GM12878 (cell line): Measurements from ENCODE around the gene SLC25A11. TPM values are rescaled to one million over a fixed set of nuclear protein-coding genes. Genes with fewer than 3 reads are reported as not detected.

ENCODE experiments used
- ATAC-seq: fragments of 200-7000 bp; cut with Tn5 transposase; 3 replicates; pipeline ENCODE4 v1.9.1; 2020; ENCODE audit warnings: mild to moderate bottlenecking, moderate library complexity
- BruUV-seq: library from RNA; stranded (reverse); fragments of 400-500 nt; replicated peaks from 2 replicates; lab custom pipeline; 2021; lab: Mats Ljungman, UMichigan
- CTCF ChIA-PET: fragments of 300-600 bp; sonication (Branson Sonifier 250); formaldehyde crosslinking; extraction: SDS; loops from one replicate; lab custom pipeline; 2021; ENCODE audit warnings: inconsistent platforms; lab: Yijun Ruan, JAX
- POLR2A ChIA-PET: fragments of 350-600 bp; formaldehyde crosslinking; extraction: SDS; loops from one replicate; lab custom pipeline; 2021; ENCODE audit warnings: inconsistent platforms; lab: Charles Lee
- RAD21 ChIA-PET: fragments of 300-600 bp; sonication (Branson Sonifier 250); formaldehyde crosslinking; loops from one replicate; lab custom pipeline; 2023; ENCODE audit warnings: antibody characterized with exemption; ENCODE audit not compliant: unreplicated experiment; lab: Charles Lee
- SMC1A ChIA-PET: fragments of 300-600 bp; sonication (Branson Sonifier 250); formaldehyde crosslinking; loops from one replicate; lab custom pipeline; 2023; ENCODE audit not compliant: unreplicated experiment, uncharacterized antibody; lab: Charles Lee
- DNase-seq: peaks from one replicate; pipeline ENCODE4 v3.0.0-alpha.2; 2011; ENCODE audit warnings: low read depth, low spot score
- FAIRE-seq: peaks from 3 replicates; lab custom pipeline; 2011; peaks lifted over from hg19 to GRCh38; lab: Jason Lieb, UNC
- H2AFZ ChIP-seq: 2 replicates; pipeline ENCODE4 v1.6.0; 2011; ENCODE audit warnings: low read depth, low read length, control low read depth; ENCODE audit not compliant: control insufficient read depth
- H3K27ac ChIP-seq: 2 replicates; pipeline ENCODE4 v1.5.1; 2011; ENCODE audit warnings: control low read depth; ENCODE audit not compliant: control insufficient read depth, insufficient read depth
- H3K27me3 ChIP-seq, 2 experiments: replicated peaks in 1 of 2; 2 replicates each; pipeline versions ENCODE4 v1.6.0 to v1.6.1; 2011; ENCODE audit warnings: low read length in 1 of 2; ENCODE audit not compliant: control insufficient read depth in 2 of 2, insufficient read depth in 2 of 2
- H3K36me3 ChIP-seq, 2 experiments: 2 replicates each; pipeline ENCODE4 v1.5.1; 2011; ENCODE audit warnings: low read length in 1 of 2; ENCODE audit not compliant: control insufficient read depth in 2 of 2, insufficient read depth in 2 of 2
- H3K4me1 ChIP-seq: 2 replicates; pipeline ENCODE4 v1.6.1; 2011; ENCODE audit warnings: mild to moderate bottlenecking, low read length, moderate library complexity, mixed read lengths; ENCODE audit not compliant: control insufficient read depth, insufficient read depth
- H3K4me2 ChIP-seq: 2 replicates; pipeline ENCODE4 v1.6.0; 2011; ENCODE audit warnings: control low read depth; ENCODE audit not compliant: control insufficient read depth, insufficient read depth
- H3K4me3 ChIP-seq: fragments of 200-600 bp; sonication (generic); 2 replicates; pipeline ENCODE4 v1.5.1; 2016
- H3K79me2 ChIP-seq: 2 replicates; pipeline ENCODE4 v1.6.0; 2011; ENCODE audit warnings: low read length; ENCODE audit not compliant: control insufficient read depth, insufficient read depth
- H3K9ac ChIP-seq: 2 replicates; pipeline ENCODE4 v1.8.0; 2011; ENCODE audit warnings: low read length, control low read depth, mixed read lengths; ENCODE audit not compliant: control insufficient read depth, insufficient read depth
- H3K9me3 ChIP-seq: replicated peaks from 3 replicates; pipeline ENCODE4 v1.5.1; 2011; ENCODE audit warnings: mild to moderate bottlenecking, low read length; ENCODE audit not compliant: control insufficient read depth, insufficient read depth
- H4K20me1 ChIP-seq: 2 replicates; pipeline ENCODE4 v1.6.0; 2011; ENCODE audit not compliant: control insufficient read depth, insufficient read depth
- BHLHE40 ChIP-seq, 2 experiments: fragments of 450-650 bp in 1 of 2; IDR thresholded peaks; 2 replicates each; pipeline ENCODE4 v1.6.1; 2011 to 2017; ENCODE audit warnings: low read depth in 2 of 2, borderline replicate concordance in 1 of 2, improper control_type of control experiment in 1 of 2, low read length in 1 of 2, mild to moderate bottlenecking in 1 of 2
- BRCA1 ChIP-seq: IDR thresholded peaks from 2 replicates; pipeline ENCODE4 v1.6.1; 2011; ENCODE audit warnings: low read depth, low read length, improper control_type of control experiment
- ELK1 ChIP-seq: IDR thresholded peaks from 2 replicates; pipeline ENCODE4 v1.6.1; 2012; ENCODE audit warnings: low read depth, low read length, improper control_type of control experiment
- EP300 ChIP-seq, 2 experiments: fragments of 150-350 bp in 1 of 2; IDR thresholded peaks; 2 replicates each; pipeline ENCODE4 v1.6.1; 2011 to 2012; ENCODE audit warnings: low read depth in 2 of 2, low read length in 2 of 2, borderline replicate concordance in 1 of 2, improper control_type of control experiment in 1 of 2, inconsistent platforms in 1 of 2; ENCODE audit not compliant: control insufficient read depth in 1 of 2
- HDGF ChIP-seq: fragments of 450-650 bp; IDR thresholded peaks from 2 replicates; pipeline ENCODE4 v1.6.1; 2016; ENCODE audit warnings: antibody characterized with exemption
- IKZF2 ChIP-seq, 2 experiments: fragments of 450-650 bp; IDR thresholded peaks; 2 replicates each; pipeline ENCODE4 v1.6.1; 2017; ENCODE audit warnings: mild to moderate bottlenecking in 2 of 2, moderate library complexity in 2 of 2
- IRF4 ChIP-seq: IDR thresholded peaks from 2 replicates; pipeline ENCODE4 v1.6.1; 2011; ENCODE audit warnings: low read depth, low read length
- MEF2A ChIP-seq: IDR thresholded peaks from 2 replicates; pipeline ENCODE4 v1.6.1; 2011; ENCODE audit warnings: low read depth, mild to moderate bottlenecking, low read length, moderate library complexity; ENCODE audit not compliant: insufficient read depth
- NBN ChIP-seq: fragments of 450-650 bp; IDR thresholded peaks from 2 replicates; pipeline ENCODE4 v1.6.1; 2016
- NR2F1 ChIP-seq: fragments of 450-650 bp; conservative IDR thresholded peaks from 2 replicates; pipeline ENCODE4 v1.6.1; 2017; ENCODE audit warnings: mild to moderate bottlenecking
- POLR2AphosphoS5 ChIP-seq: IDR thresholded peaks from 2 replicates; pipeline ENCODE4 v1.6.1; 2011; ENCODE audit warnings: mild to moderate bottlenecking, low read length, inconsistent platforms
- RB1 ChIP-seq: fragments of 450-650 bp; formaldehyde crosslinking; IDR thresholded peaks from 2 replicates; pipeline ENCODE4 v1.6.1; 2017; ENCODE audit warnings: mild to moderate bottlenecking, borderline replicate concordance
- RFX5 ChIP-seq: IDR thresholded peaks from 2 replicates; pipeline ENCODE4 v1.6.1; 2011; ENCODE audit warnings: low read depth, low read length, improper control_type of control experiment
- SMAD1 ChIP-seq: fragments of 450-650 bp; IDR thresholded peaks from 2 replicates; pipeline ENCODE4 v1.6.1; 2018; ENCODE audit warnings: mild to moderate bottlenecking, low read depth; ENCODE audit not compliant: partially characterized antibody
- SMAD5 ChIP-seq: IDR thresholded peaks from 2 replicates; pipeline ENCODE4 v1.6.1; 2016; ENCODE audit warnings: antibody characterized with exemption, low read depth
- SMARCA5 ChIP-seq: fragments of 450-650 bp; IDR thresholded peaks from 2 replicates; pipeline ENCODE4 v1.6.1; 2017; ENCODE audit warnings: mild to moderate bottlenecking
- SREBF2 ChIP-seq: IDR thresholded peaks from 2 replicates; pipeline ENCODE4 v1.6.1; 2012; ENCODE audit warnings: mild to moderate bottlenecking, low read length
- TAF1 ChIP-seq: IDR thresholded peaks from 2 replicates; pipeline ENCODE4 v1.6.1; 2011; ENCODE audit warnings: mild to moderate bottlenecking, low read depth, low read length, borderline replicate concordance
- TCF12 ChIP-seq: IDR thresholded peaks from 2 replicates; pipeline ENCODE4 v1.6.1; 2011; ENCODE audit warnings: low read depth, mild to moderate bottlenecking, low read length
- ZNF24 ChIP-seq: fragments of 450-650 bp; IDR thresholded peaks from 2 replicates; pipeline ENCODE4 v1.6.1; 2017; ENCODE audit warnings: antibody characterized with exemption, mild to moderate bottlenecking
- WGBS: methylation state at CpG from one replicate; pipeline ENCODE4 v1.1.6; 2016; ENCODE audit warnings: low lambda C conversion rate; ENCODE audit not compliant: insufficient replicate concordance, insufficient coverage; ENCODE audit errors: missing lambda C conversion rate; 5-methylcytosine and 5-hydroxymethylcytosine counted together
- in situ Hi-C: fragments of 300-500 bp; cut with MboI; formaldehyde crosslinking; loops from 9 replicates; pipeline ENCODE4 v1.14.3; 2018; ENCODE audit warnings: mixed read lengths
- intact Hi-C: fragments of 100-400 bp; cut with micrococcal nuclease; formaldehyde crosslinking; loops from one replicate; pipeline ENCODE4 v1.14.2; 2022; ENCODE audit not compliant: unreplicated experiment
- polyA plus RNA-seq, 11 experiments: library from polyadenylated mRNA; depleted of rRNA in 4 of 11; unstranded in 6 of 11; stranded (reverse) in 5 of 11; fragments of >200 nt; fragmentation: Nextera tagmentation in 4 of 11; fragmentation: Illumina TruSeq in 1 of 11; extraction: Ambion mirVana in 4 of 11; extraction: Trizol in 1 of 11; gene quantifications; 1 replicate in 1 of 11; 2 replicates in 10 of 11; pipeline versions ENCODE4 v1.2.1 to v1.2.3, GENCODE V29; 2011 to 2016; ENCODE audit warnings: inconsistent platforms in 2 of 11, missing spikeins in 2 of 11, low read depth in 1 of 11
- total RNA-seq, 4 experiments: library from RNA; depleted of rRNA in 3 of 4; stranded (reverse); fragments of >200 nt in 3 of 4; fragmentation: Illumina TruSeq in 1 of 4; extraction: Trizol in 1 of 4; gene quantifications; 2 replicates each; pipeline versions ENCODE4 v1.2.1 to v1.2.3, GENCODE V29; 2013 to 2021
- TF ChIP-seq, protein P1 (sequence below): fragments of 450-650 bp; IDR thresholded peaks from 2 replicates; pipeline ENCODE4 v1.6.1; 2017; ENCODE audit warnings: borderline replicate concordance

Gene SLC25A11
- total and polyA plus RNA-seq, 10 of the 15 experiments (the other 5 are each of a cell fraction or from before 2014, with no cell fraction given): 5.8 to 142 (median 65.0) TPM

GRCh38 chr17:4967539-4968485 is 28.0 kb upstream of the SLC25A11 start, which contains the start of gene SPAG7:
TSS of gene SPAG7 (minus strand) at chr17:4967817. CDS start at chr17:4967804, 13 bp downstream.
- Histone ChIP-seq H4K20me1 (no peaks in the 10 kb centered on the region), H3K4me2 (peak within 1 kb of the TSS; percentile 99), H3K27ac (peak within 1 kb of the TSS; percentile 100), H3K79me2 (peaks cover 29% of the 10 kb centered on the region), H3K4me3 (peak within 1 kb of the TSS; percentile 89), H3K9me3 (no peaks in the 10 kb centered on the region), H3K36me3 (peaks cover 10 to 11% of the 10 kb centered on the region in 2 experiments; a peak in 3 of 4 replicates), H3K27me3 (no peaks in the 10 kb centered on the region), H3K4me1 (peaks cover 14% of the 10 kb centered on the region), H2AFZ (peak within 1 kb of the TSS; percentile 94), H3K9ac (peak within 1 kb of the TSS; percentile 98)
- no peak for FAIRE-seq
- ChIA-PET RAD21 (interaction anchor here (0.8 to 6.4 kb wide), 23 partner anchors 10 to 405 kb away, joined by 3 to 73 read pairs (median 4); partner anchors contain the start of genes ARRB2, CAMTA2, ENO3 and INCA1), SMC1A (interaction anchor here (0.7 to 4.3 kb wide), 22 partner anchors 11 to 270 kb away, joined by 3 to 50 read pairs (median 4); partner anchors contain the start of genes CAMTA2, CHRNE, ENO3 and KIF1C), POLR2A (interaction anchor here (0.6 to 8.5 kb wide), 14 partner anchors 10 to 452 kb away, joined by 3 to 272 read pairs (median 6); partner anchors contain the start of genes CAMTA2, ENO3, INCA1 and KIF1C), CTCF (interaction anchor here (0.6 to 3.6 kb wide), 16 partner anchors 11 to 725 kb away, joined by 3 to 28 read pairs (median 8); partner anchors contain the start of genes C1QBP, CAMTA2, CHRNE and ENO3)
- WGBS: under 1% methylated on average over 66 of the region's 66 CpGs
- DNase-seq: peak; percentile 90
- in situ Hi-C loops (no loop called here), intact Hi-C loops (loop anchor here (1.0 to 5.0 kb wide), 4 partner anchors 19 to 94 kb away; no protein-coding TSS in a partner anchor)
- ATAC-seq: peak; percentile 69
- BruUV-seq: TSS peak; percentile 89
- TF ChIP-seq TCF12: peak; percentile 83; the same call in 1 of the 2 replicates
- no peak for TF ChIP-seq MEF2A
- TF ChIP-seq ZNF24: 0 out of 2 replicates have a peak, but pooled peaks have one; percentile 19
- TF ChIP-seq IRF4: 0 out of 2 replicates have a peak, but pooled peaks have one; percentile 9
- peak; percentile 70; the same call in 1 of the 2 replicates for TF ChIP-seq RB1
- TF ChIP-seq IKZF2 (IDR thresholded peaks at IDR 0.05): peak; percentile 54 to 58; a peak in 3 of 4 replicates
- TF ChIP-seq HDGF: peak; percentile 81; the same call in 1 of the 2 replicates
- TF ChIP-seq RFX5: no peak
- TF ChIP-seq ELK1: peak; percentile 45; the same call in 1 of the 2 replicates
- peak; percentile 90; the same call in 1 of the 2 replicates for TF ChIP-seq SMAD5
- TF ChIP-seq, protein P1, sequence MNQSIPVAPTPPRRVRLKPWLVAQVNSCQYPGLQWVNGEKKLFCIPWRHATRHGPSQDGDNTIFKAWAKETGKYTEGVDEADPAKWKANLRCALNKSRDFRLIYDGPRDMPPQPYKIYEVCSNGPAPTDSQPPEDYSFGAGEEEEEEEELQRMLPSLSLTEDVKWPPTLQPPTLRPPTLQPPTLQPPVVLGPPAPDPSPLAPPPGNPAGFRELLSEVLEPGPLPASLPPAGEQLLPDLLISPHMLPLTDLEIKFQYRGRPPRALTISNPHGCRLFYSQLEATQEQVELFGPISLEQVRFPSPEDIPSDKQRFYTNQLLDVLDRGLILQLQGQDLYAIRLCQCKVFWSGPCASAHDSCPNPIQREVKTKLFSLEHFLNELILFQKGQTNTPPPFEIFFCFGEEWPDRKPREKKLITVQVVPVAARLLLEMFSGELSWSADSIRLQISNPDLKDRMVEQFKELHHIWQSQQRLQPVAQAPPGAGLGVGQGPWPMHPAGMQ: no peak
- TF ChIP-seq SMAD1: peak; percentile 67
- TF ChIP-seq NBN: peak; percentile 51; the same call in 1 of the 2 replicates
- peak; percentile 57; the same call in 1 of the 2 replicates for TF ChIP-seq SMARCA5
- TF ChIP-seq SREBF2: 0 out of 2 replicates have a peak, but pooled peaks have one; percentile 12
- TF ChIP-seq BHLHE40 (IDR thresholded peaks at IDR 0.05; ENCODE audit: borderline replicate concordance in 1 of 2, low read depth in 2 of 2, low read length in 1 of 2): peak; percentile 19 to 54; a peak in 3 of 4 replicates
- no peak for TF ChIP-seq BRCA1
- TF ChIP-seq POLR2AphosphoS5: peak; percentile 89
- TF ChIP-seq NR2F1: peak; percentile 57
- TF ChIP-seq TAF1: peak; percentile 96
- TF ChIP-seq EP300 (IDR thresholded peaks at IDR 0.05; ENCODE audit: borderline replicate concordance in 1 of 2, control insufficient read depth in 1 of 2, low read depth in 2 of 2, low read length in 2 of 2): 0 out of 4 replicates have a peak, but pooled peaks of 1 of the 2 experiments have one; percentile 39
